Transverse colon (tissue), 4 donors: ENCODE results near the gene RD3L.

Experiments used
- EP300 ChIP-seq: sonication (generic); formaldehyde crosslinking; IDR thresholded peaks from one replicate; pipeline ENCODE4 v1.6.1; 2017; ENCODE audit warnings: antibody characterized with exemption, low read depth
- POLR2A ChIP-seq: fragments of 450-650 bp; IDR thresholded peaks from one replicate; pipeline ENCODE4 v1.6.1; 2016; ENCODE audit warnings: antibody characterized with exemption, mild to moderate bottlenecking, moderate library complexity
- POLR2AphosphoS5 ChIP-seq, 3 donors: sonication (generic); formaldehyde crosslinking; IDR thresholded peaks; one replicate each; pipeline ENCODE4 v1.6.1; 2016; ENCODE audit warnings: antibody characterized with exemption in 3 of 3
- TF ChIP-seq, protein P1 (sequence below), 5 experiments: fragments of 200-600 bp in 3 of 5; fragments of 450-650 bp in 2 of 5; sonication (generic) in 3 of 5; IDR thresholded peaks; 1 replicate in 2 of 5; 2 replicates in 3 of 5; pipeline ENCODE4 v1.5.1; 2016 to 2017; ENCODE audit warnings: antibody characterized with exemption in 5 of 5, inconsistent platforms in 3 of 5, mild to moderate bottlenecking in 2 of 5, moderate library complexity in 1 of 5

- TF ChIP-seq POLR2AphosphoS5 (IDR thresholded peaks at IDR 0.05) = no peak
- TF ChIP-seq, protein P1, sequence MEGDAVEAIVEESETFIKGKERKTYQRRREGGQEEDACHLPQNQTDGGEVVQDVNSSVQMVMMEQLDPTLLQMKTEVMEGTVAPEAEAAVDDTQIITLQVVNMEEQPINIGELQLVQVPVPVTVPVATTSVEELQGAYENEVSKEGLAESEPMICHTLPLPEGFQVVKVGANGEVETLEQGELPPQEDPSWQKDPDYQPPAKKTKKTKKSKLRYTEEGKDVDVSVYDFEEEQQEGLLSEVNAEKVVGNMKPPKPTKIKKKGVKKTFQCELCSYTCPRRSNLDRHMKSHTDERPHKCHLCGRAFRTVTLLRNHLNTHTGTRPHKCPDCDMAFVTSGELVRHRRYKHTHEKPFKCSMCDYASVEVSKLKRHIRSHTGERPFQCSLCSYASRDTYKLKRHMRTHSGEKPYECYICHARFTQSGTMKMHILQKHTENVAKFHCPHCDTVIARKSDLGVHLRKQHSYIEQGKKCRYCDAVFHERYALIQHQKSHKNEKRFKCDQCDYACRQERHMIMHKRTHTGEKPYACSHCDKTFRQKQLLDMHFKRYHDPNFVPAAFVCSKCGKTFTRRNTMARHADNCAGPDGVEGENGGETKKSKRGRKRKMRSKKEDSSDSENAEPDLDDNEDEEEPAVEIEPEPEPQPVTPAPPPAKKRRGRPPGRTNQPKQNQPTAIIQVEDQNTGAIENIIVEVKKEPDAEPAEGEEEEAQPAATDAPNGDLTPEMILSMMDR (IDR thresholded peaks at IDR 0.05) = no peak
- TF ChIP-seq POLR2A = no peak
- TF ChIP-seq EP300 = no peak
Observed at GRCh38 chr14:103984196-103984595, 41.9 kb upstream of the RD3L start.
